ENCODE measurements around the gene ORC2. TPM values are rescaled to one million over a fixed set of nuclear protein-coding genes. Genes with fewer than 3 reads are reported as not detected.

The ORC2 gene
- total RNA-seq, 1 donor from 2014 or later: 5.2 TPM

DNA sequence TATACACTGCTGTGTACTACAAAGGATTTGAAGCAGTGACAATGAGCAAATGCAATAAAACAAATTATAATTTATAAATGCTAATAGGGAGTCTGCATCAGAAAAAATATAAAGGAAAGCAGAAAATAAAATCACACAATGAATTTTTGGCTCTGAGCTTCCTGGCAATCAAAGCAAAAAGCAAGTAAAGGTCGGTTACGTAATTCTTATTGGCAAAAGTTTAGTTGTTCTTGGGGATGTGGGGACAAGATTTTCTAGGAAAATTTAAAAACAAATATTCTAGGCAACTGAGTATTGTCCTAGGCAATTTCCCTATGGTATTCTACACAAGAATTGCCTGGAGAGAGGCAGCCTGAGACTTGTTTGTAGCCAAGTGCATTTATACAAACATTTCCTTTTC is 1.8 kb downstream of the ORC2 start:
- intact Hi-C loops (cut with DNase I): loop anchor here (2.0 to 10.0 kb wide), 4 partner anchors 74 to 681 kb away; partner anchors contain the start of genes CLK1, NIF3L1, PPIL3 and TMEM237
- Histone ChIP-seq H3K36me3 (peaks cover 5 to 7% of the 10 kb centered on the region in 2 donors), H3K27me3 (no peaks in the 10 kb centered on the region), H3K4me1 (peaks cover 0 to 8% of the 10 kb centered on the region in 2 donors), H3K27ac (no peak overlapping the region), H3K9me3 (no peaks in the 10 kb centered on the region), H3K4me3 (peak overlapping the region in 1 of 2 donors; percentile 85)
- no peak for DNase-seq (ENCODE audit: low spot score in 2 of 2)
- TF ChIP-seq, protein P1, sequence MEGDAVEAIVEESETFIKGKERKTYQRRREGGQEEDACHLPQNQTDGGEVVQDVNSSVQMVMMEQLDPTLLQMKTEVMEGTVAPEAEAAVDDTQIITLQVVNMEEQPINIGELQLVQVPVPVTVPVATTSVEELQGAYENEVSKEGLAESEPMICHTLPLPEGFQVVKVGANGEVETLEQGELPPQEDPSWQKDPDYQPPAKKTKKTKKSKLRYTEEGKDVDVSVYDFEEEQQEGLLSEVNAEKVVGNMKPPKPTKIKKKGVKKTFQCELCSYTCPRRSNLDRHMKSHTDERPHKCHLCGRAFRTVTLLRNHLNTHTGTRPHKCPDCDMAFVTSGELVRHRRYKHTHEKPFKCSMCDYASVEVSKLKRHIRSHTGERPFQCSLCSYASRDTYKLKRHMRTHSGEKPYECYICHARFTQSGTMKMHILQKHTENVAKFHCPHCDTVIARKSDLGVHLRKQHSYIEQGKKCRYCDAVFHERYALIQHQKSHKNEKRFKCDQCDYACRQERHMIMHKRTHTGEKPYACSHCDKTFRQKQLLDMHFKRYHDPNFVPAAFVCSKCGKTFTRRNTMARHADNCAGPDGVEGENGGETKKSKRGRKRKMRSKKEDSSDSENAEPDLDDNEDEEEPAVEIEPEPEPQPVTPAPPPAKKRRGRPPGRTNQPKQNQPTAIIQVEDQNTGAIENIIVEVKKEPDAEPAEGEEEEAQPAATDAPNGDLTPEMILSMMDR (IDR thresholded peaks at IDR 0.05): no peak

DNA sequence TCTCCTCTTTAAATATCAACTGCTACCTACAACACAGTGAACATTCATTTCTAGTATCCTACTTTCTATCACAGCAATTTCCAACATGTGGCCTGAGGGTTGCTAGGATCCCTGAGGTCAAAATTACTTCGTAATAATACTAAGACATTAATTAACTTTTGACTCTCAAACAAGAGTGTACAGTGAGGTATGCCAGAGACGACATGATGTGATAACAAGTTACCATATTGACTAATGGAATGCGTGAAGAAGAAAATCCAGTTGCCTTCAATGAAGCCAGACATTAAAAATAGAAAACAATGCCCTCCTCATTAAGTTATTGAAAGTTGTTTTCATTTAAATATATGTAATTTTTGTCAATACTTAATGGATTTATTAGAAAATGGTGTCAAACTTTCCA is 13.1 kb downstream of the ORC2 start:
- TF ChIP-seq, protein P1 (IDR thresholded peaks at IDR 0.05): no peak
- no peaks in the 10 kb centered on the region for H3K27me3 ChIP-seq
- intact Hi-C loops (cut with DNase I): no loop called here
- no peaks in the 10 kb centered on the region for H3K4me1 ChIP-seq
- no peak for DNase-seq (ENCODE audit: low spot score in 2 of 2)
- H3K36me3 ChIP-seq: peaks cover 46 to 48% of the 10 kb centered on the region in 2 donors
- H3K27ac ChIP-seq: no peak overlapping the region
- H3K4me3 ChIP-seq: no peak overlapping the region
- no peaks in the 10 kb centered on the region for H3K9me3 ChIP-seq

DNA sequence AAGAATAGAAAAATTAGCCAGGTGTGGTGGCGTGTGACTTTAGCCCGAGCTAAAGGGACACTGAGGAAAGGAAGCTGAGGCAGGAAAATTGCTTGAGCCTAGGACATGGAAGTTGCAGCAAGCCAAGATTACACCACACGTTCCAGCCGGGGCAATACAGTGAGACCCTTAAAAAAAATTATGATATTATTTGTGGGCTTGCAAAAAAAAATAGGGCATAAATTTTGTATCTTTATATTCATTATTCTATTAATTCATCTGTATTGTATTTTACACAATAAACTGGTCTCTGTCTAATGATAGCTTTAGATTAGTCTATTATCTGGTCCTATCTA is 18.1 kb downstream of the ORC2 start:
- no peak for DNase-seq (ENCODE audit: low spot score in 2 of 2)

DNA sequence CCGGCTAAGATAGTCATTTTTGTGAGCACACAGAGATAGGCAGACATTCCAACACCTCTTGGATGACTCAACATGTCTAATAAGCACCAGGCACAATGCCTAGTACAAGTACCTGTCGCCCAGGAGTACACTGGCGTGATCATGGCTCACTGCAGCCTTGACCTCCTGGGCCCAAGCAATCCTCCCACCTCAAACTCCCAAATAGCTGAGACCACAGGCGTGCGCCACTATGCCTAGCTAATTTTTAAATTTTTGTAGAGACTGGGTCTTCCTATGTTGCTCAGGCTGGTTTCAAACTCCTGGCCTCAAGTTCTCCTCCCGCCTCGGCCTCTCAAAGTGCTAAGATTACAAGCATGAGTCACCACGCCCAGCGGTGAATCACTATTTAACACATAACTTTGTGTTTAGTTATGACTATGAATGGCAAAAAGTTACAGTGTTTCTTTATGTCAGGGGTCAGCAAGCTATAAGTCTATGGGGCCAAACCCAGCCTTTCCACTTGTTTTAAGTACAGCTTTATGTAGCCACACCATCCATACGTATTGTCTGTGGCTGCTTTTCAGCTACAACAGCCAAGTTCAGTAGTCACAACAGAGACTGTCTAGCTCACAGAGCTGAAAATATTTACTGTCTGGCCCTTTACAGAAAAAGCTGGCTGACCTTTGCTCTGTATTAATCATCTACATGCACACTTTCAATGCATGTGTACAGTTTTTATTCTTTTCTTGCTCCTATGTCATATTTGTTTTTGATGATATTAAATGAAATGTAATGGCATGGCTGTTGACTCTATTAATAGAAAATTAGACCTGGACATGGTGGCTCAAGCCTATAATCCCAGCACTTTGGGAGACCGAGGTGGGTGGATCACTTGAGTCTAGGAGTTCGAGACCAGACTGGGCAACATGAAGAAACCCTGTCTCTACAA is 18.7 kb downstream of the ORC2 start:
- intact Hi-C loops (cut with DNase I): no loop called here
- peaks cover 27 to 66% of the 10 kb centered on the region in 2 donors for H3K36me3 ChIP-seq
- H3K27ac ChIP-seq: no peak overlapping the region
- H3K27me3 ChIP-seq: no peaks in the 10 kb centered on the region
- no peaks in the 10 kb centered on the region for H3K4me1 ChIP-seq
- TF ChIP-seq, protein P1 (IDR thresholded peaks at IDR 0.05): no peak
- no peak for DNase-seq (ENCODE audit: low spot score in 2 of 2)
- no peaks in the 10 kb centered on the region for H3K9me3 ChIP-seq
- H3K4me3 ChIP-seq: no peak overlapping the region

More for the DNA sequence above, 18.1 kb downstream of the ORC2 start:
- TF ChIP-seq, protein P1 (IDR thresholded peaks at IDR 0.05): no peak
- Histone ChIP-seq H3K27ac (no peak overlapping the region), H3K4me1 (no peaks in the 10 kb centered on the region), H3K9me3 (no peaks in the 10 kb centered on the region), H3K27me3 (no peaks in the 10 kb centered on the region), H3K4me3 (no peak overlapping the region), H3K36me3 (peaks cover 31 to 59% of the 10 kb centered on the region in 2 donors)
- intact Hi-C loops (cut with DNase I): no loop called here

DNA sequence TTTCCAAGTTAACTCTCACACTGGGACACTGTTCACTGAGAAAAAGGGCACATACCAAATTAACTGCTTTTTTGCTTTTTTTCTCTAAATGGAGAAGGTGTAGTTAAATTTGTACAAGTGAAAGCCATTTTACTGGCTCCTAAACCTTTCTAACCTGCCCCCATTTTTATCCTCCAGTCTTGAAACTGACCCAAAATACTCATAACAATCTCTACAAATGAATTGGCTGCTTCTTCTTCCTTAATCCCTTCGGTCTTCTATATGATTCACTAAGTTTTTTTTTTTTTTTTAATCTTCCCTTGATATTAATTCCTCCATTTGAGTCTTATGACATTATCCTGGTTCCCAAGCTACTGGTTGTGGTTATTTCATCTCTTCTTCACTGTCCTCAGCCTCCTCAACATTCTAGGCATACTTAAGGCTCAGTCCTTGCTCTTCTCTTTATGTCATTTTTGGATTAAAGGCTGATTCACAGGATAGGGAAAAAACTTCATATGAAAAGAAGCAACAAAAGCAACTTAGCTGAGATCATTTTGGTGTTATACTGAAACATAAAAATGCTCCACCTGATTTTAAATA is 19.8 kb downstream of the ORC2 start:
- intact Hi-C loops (cut with DNase I): no loop called here
- Histone ChIP-seq H3K4me1 (no peaks in the 10 kb centered on the region), H3K9me3 (no peaks in the 10 kb centered on the region), H3K36me3 (peaks cover 23 to 67% of the 10 kb centered on the region in 2 donors), H3K4me3 (no peak overlapping the region), H3K27ac (no peak overlapping the region), H3K27me3 (no peaks in the 10 kb centered on the region)
- TF ChIP-seq, protein P1 (IDR thresholded peaks at IDR 0.05): no peak
- DNase-seq (ENCODE audit: low spot score in 2 of 2): no peak
